Stimulated activated CD4-positive, alpha-beta T cell treated with anti-CD3 and anti-CD28 coated beads, Interleukin-4, amount 100 ng/mL, for 48 hours (primary cell): ENCODE results near the gene TTPAL.
"Not testable (repeated sequence)": the region's sequence is repeated elsewhere in the genome, so short reads cannot be mapped to it uniquely, and the experiment has no call there.

Experiments used
- DNase-seq, 2 donors: peaks; one replicate each; pipeline ENCODE4 v3.0.0-alpha.2; 2020; ENCODE audit warnings: low read depth in 2 of 2

Gene TTPAL

GRCh38 chr20:44468044-44468782 lies 7.5 kb upstream of the TTPAL start:
- DNase-seq: no peak

DNA sequence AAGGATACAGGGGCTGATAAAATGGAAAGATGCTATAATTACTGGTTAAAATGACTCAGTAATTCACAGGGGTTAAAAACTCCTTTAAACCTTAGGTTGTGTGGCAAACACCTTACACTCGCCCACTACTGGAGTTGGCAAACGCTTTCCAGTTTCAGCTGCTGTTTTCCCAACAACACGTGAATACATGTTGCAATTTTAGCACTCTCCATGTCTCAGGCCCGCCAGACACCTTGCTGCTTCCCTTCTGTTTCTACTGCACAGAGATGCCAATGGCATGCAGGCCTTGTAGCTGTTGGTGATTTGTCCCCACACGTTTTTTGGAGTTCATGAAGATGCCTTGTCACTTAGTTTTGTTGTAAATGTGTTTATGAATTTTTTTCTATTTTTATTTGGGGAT lies 5.3 kb upstream of the TTPAL start:
- no peak for DNase-seq

DNA sequence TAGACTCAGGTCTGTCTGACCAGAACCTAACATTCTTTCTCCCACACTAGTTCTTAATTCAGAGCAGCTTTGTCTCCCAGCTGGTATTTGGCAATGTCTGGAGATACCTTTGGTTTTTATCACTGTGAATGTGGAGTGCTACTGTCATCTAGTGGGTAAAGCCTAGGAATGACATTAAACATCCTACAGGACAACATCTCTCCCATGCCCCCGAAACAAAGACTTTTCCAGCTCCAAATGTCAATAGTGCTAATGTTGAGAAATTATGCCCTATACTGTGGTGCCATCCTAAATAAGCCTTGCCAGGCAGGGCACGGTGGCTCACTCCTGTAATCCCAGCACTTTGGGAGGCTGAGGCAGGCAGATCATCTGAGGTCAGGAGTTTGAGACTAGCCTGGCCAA lies 4.2 kb upstream of the TTPAL start:
- no peak for DNase-seq

- DNase-seq: not testable (repeated sequence)
Measured at GRCh38 chr20:44472283-44472682, 3.4 kb upstream of the TTPAL start.

DNA sequence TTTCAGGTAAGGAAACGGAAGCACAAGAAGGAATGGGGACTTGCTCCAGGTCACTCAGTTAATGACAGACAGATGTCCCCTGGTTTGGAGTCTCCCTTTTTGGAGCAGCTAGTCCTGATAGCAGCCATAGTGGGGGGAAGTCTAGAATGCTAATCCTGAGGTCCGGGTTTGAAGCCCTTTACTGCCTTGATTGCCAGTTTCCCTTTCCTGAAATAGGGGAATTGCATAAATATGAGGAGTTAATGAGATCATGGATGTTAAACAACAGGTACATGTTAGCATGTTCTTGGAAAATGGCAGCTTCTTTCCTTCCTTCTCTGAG lies 341 bp upstream of the TTPAL start:
- DNase-seq: no peak

DNA sequence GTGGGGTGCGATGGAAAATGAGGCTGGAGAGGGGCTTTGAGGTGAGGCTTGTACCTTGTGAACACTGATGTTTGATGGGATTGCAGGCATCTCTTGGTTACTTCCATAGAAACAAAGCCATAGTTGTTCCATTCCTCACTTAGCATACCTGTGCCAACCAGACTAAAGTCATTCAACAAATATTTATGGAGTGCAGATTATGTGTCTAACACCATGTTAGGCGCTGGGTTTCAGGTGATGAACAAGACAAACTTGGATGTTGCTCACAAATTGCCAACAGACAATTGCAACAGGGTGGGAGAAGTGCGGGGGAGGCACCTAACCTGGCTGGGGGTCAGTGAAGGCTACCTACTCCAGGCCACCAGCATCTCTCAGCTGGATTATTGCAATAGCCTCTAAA lies 1.5 kb downstream of the TTPAL start:
- DNase-seq: no peak

DNA sequence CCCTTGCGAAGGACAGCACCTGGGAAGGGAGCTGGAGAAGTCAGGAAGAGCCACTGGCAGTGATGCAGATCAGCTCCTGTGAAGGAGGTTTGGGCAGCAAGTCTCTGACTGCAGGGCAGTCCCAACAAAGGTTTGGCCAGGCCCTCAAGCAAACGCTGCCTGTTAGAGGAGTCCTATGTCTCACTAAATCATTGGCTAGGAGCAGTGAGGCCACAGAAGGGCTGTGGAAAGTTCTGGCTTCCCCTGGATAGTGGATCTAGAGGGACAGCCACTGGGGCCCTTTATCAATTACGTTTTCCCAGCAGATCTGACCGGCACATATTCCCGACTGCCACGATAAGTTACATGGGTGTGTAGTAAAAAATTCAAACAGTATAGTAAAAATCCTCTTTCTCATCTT lies 2.5 kb downstream of the TTPAL start:
- DNase-seq: no peak

DNA sequence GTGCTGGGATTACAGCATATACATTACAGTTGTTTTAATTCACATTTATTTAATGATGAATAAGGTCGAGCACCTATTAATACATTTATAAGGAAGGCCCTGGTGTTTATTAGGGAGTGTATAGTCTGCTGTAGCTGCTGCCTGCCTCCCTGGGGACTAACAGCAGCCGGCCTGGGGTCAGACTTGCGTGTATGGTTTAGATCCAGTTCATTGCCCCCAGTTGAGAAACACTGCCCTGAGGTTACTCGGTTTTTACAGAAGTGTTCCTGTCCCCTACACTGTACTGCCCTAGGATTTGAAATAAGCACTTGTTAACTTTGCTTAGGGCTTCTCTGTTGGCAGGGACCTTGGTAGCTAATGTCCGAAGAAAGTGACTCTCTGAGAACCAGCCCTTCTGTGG lies 4.0 kb downstream of the TTPAL start:
- no peak for DNase-seq

GRCh38 chr20:44480097-44480496 lies 4.4 kb downstream of the TTPAL start:
- no peak for DNase-seq

GRCh38 chr20:44481719-44482416 lies 6.2 kb downstream of the TTPAL start:
- no peak for DNase-seq

DNA sequence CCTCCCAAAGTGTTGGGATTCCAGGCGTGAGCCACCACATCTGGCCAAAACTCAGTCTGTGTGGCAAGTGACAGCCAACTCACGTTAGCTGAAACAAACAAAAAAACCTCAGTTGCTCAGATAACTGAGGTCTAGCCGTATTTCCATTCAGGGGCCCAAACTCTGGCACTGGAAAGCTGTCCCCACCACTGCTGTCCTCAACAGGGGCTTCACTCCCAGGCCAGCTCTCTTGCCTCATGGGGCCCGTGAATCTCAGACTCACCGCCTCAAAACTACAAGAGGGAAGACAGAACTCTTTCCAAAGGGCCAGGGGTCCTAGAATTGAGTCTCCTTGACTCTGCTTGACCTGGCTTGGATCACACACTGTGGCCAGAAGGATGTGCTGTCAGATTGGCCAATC lies 7.4 kb downstream of the TTPAL start:
- DNase-seq: no peak

DNA sequence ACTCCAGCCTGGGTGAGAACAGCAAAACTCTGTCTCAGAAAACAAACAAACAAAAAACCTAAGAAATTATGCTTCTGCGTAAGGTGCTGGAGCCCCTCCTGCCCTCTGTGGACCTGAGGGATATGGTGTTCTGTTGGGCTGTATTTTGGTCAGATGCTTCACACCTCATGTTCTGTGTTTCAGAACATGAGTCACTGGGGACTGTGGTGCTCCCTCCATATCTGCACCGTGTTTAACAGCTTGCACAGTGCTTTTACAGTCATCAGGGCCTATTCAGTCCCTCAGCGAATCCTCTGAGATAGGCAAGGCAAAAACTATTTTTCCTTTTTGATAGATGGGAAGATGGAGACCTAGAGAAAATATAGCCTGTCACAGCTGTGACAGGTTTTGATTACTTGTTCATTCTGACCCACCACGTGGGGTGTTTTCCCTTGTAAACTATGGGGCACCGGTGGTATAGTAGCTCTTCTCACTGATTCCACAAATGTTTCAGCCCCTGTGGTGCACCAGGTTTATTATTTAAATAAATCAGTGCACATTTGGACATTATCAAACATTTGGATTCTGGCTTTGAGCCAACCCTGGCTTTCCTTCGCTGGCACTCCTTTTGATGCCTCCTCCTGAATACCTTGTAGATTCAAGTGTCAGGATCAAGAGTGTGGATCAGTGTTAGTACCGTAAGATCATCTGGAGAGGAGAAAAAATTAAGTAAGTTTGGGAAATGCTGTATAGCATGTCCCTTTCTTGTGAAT lies 9.6 kb downstream of the TTPAL start:
- DNase-seq: no peak

- no peak for DNase-seq
Measured at GRCh38 chr20:44485830-44486198, 10.1 kb downstream of the TTPAL start.

GRCh38 chr20:44488551-44488950 lies 12.9 kb downstream of the TTPAL start:
- no peak for DNase-seq

DNA sequence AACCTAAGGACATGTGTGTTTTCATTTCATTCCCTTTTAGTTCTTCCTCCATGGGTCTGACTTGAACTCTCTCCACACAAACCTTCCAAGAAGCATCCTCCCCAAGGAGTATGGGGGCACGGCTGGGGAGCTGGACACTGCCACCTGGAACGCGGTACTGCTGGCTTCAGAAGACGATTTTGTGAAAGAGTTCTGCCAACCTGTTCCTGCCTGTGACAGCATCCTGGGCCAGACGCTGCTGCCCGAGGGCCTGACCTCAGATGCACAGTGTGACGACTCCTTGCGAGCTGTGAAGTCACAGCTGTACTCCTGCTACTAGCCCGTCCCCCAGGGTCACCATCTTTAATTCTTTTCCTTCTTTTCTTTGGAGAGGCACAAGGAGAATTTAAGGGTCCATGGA lies 13.5 kb downstream of the TTPAL start:
- DNase-seq: no peak

- no peak for DNase-seq
Measured at GRCh38 chr20:44489931-44490330, 14.3 kb downstream of the TTPAL start.

- DNase-seq: no peak
Measured at GRCh38 chr20:44491635-44492395, 16.1 kb downstream of the TTPAL start.

GRCh38 chr20:44494266-44494665 lies 18.6 kb downstream of the TTPAL start:
- no peak for DNase-seq

DNA sequence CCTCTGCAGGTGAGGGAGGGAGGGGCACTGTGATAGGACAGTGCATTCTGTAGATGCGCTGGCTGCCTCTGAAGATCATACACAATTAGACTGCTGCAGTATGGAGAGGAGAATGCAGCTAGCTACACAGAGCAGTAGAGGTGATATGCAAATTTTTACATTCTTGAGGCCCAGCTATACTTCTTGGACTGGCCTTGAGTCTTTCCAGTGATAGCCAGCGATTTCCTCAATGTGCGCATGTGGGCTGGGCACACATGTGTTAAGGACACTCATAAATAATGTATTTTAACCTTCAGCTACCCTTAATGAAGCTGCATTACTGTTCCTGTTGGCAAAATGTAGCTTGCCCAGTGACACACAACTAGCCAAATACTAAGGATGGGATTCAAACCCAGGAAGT lies 19.0 kb downstream of the TTPAL start:
- no peak for DNase-seq

DNA sequence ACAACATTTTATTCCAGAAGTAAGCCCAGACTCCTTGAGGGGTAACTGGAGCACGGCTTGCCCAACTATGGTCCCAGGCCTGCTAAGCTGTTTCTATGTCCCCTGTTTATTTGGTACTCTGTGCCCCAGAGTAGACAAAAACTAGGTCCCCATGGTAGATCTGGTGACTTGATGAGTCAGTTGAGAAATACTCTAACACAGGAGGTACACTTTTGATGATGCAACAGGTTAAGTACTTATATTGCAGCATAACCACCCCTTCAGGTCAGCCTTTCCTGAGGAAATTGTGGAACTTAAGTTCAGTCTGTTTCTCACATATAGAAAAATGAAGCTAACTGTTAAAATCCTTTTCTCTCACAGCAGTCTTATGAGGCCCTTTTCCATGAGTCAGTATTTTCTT lies 19.6 kb downstream of the TTPAL start:
- DNase-seq: no peak

DNA sequence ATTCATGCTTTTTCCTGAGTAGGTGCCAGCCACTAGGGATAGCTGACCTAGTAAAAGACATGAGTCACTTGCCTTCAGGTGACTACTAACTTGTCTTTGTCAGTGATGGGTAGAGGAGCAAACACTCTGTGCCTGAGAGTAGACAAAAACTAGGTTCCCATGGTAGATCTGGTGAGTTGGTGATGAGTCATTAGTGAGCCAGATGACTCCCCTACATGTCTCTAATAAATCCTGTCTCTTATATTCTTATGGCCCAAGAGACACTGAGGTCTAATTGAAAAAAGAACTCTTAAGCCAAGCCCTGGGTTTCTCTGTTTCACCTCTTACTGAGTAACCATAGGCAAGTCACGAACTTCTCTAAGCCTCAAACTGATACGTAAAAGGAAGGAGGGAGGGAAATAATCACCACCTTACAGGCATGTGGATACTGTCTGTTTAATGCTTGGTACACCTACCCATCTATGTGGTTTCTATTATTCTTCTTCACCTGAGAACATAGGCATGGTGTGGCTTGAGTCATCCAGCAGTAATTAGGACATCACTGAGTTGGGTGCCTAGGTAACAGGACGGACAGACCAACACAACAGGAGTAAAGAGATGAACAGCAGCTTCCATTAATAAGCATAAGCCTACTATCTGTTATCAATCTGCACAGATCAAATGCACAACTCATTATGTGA lies 20.3 kb downstream of the TTPAL start:
- DNase-seq: no peak

- peak; percentile 19 to 42 for DNase-seq
Measured at GRCh38 chr20:44496976-44497375, 21.3 kb downstream of the TTPAL start.
